KOPT-K1 (cell line): ENCODE measurements around the gene GNPTAB.

ENCODE experiments used
- H3K27ac ChIP-seq: fragments of 200-600 bp; sonication (generic); 2 replicates; pipeline ENCODE4 v1.5.1; 2016; ENCODE audit warnings: antibody characterized with exemption, mild to moderate bottlenecking, low read depth, low read length; ENCODE audit not compliant: poor library complexity, severe bottlenecking
- H3K36me3 ChIP-seq: fragments of 200-600 bp; sonication (generic); 2 replicates; pipeline ENCODE4 v1.5.1; 2017; ENCODE audit warnings: antibody characterized with exemption, mild to moderate bottlenecking, low read length, moderate library complexity; ENCODE audit not compliant: insufficient read depth
- H3K9me3 ChIP-seq: fragments of 200-600 bp; sonication (generic); 2 replicates; pipeline ENCODE4 v1.5.1; 2017; ENCODE audit warnings: antibody characterized with exemption, low read length, mild to moderate bottlenecking; ENCODE audit not compliant: insufficient read depth, poor library complexity, severe bottlenecking

GNPTAB gene

DNA sequence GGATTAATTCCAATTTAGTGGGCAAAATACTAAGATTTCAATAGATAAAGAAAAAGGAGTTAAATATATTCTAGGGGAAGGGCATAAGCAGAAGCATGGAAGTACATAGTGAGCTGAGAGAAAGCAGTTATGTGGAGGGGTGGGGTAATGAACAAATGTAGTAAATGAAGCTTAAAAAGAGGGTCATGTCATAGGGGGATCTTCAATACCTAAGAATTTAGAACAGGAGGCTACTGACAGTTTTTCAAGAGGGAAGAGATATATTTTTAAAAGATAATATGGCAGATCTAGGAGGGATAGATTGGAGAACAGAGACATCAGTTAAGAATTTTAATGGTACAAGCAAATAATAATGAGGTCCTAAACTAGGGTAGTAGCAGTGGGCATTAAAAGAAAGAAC, 100.9 kb downstream of the GNPTAB start:
- Histone ChIP-seq H3K36me3 (peaks cover 36% of the 10 kb centered on the region; the same call in 1 of the 2 replicates), H3K9me3 (no peaks in the 10 kb centered on the region), H3K27ac (no peak overlapping the region)

DNA sequence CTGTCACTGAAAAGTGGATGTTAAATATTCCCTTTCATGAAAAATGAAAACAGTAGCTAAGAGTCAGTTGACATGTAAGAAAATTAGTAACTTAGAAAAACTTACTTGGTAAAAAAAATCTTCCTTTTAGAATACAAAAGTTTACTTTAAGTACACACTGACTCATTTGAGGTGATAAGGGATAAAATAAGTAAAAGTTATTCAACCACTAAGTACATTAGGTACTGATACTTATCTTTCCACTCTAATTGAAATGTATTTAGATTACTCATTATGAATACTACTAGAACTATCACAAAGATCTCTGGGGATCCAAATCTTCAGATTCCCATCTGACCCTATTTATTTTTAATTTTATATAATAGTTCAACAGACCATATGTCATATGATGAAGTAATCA, 103.7 kb downstream of the GNPTAB start:
- Histone ChIP-seq H3K27ac (no peak overlapping the region), H3K9me3 (no peaks in the 10 kb centered on the region), H3K36me3 (peaks cover 23% of the 10 kb centered on the region)

DNA sequence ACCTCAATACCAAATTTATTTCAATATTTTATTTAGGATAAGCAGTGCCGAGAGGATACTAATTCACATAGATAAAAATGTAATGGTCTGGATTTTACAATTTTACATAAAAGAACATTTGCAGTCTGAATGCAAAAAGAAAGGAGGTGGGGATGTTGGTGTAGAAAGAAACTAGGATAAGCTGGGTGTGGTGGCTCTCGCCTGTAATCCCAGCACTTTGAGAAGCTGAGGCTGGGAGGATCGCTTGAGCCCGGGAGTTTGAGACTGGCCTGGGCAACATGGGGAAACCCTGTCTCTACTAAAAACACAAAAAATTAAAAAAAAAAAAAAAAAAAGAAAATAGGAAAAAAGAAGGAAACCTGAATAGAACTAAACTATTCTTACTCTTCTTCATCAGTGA, 108.4 kb downstream of the GNPTAB start:
- Histone ChIP-seq H3K27ac (no peak overlapping the region), H3K36me3 (peaks cover 13% of the 10 kb centered on the region), H3K9me3 (no peaks in the 10 kb centered on the region)

DNA sequence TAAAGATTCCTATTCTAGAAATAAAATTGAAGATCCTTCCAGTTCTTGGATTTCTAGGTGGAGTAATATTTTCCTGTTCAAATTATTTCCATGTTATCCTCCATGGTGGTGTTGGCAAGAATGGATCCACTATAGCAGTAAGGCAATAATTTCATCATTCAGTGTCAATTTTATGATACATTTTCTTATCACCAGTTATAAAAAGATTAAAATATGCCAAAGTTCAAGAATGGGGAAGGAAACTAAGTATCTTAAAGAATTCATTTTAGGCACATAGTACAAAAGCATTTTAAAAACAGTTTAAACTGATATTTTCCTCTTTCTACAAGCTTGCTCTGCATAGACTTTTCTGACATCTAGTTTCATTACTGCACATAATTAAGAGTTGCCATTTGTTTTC, 110.6 kb downstream of the GNPTAB start:
- Histone ChIP-seq H3K27ac (no peak overlapping the region), H3K9me3 (no peaks in the 10 kb centered on the region), H3K36me3 (peaks cover 7% of the 10 kb centered on the region)

DNA sequence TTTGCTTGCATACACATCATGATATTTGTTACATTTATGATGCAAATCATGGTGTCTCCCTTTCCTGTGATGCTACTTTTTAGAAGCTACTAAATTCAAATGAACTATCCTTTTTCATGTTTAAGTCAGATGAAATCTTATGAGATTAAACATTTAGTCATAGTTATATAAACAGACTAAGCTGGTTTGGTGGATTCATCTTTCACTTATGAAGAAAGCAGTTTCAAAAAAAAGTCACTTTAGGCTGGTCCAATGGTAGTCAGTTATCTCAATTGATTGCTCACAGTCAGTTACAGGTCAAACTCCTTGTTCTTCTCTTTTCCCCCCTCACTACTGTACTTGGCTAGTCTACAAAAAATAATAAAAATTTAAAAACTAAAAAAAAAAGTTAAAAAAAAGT, 111.2 kb downstream of the GNPTAB start:
- Histone ChIP-seq H3K27ac (no peak overlapping the region), H3K9me3 (no peaks in the 10 kb centered on the region), H3K36me3 (peaks cover 4% of the 10 kb centered on the region)

GRCh38 chr12:101714877-101715444, 115.8 kb downstream of the GNPTAB start:
- H3K9me3 ChIP-seq = no peaks in the 10 kb centered on the region
- H3K36me3 ChIP-seq = no peaks in the 10 kb centered on the region
- H3K27ac ChIP-seq = no peak overlapping the region

DNA sequence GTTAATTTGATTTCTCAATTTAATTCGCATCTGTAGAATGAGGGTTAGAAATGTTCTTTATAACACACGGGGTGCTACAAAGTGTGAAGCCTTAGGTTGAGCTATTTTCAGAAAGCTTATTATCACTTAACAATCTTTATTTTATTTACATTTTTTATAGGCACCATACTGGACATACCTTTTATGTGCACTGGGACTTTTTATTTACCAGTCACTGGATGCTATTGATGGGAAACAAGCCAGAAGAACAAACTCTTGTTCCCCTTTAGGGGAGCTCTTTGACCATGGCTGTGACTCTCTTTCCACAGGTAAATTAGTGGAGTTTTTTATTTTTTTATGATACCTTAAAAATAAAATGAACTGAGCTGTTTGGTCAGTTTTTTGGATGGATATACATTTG, 116.8 kb downstream of the GNPTAB start:
- no peaks in the 10 kb centered on the region for H3K36me3 ChIP-seq
- no peak overlapping the region for H3K27ac ChIP-seq
- H3K9me3 ChIP-seq = no peaks in the 10 kb centered on the region

DNA sequence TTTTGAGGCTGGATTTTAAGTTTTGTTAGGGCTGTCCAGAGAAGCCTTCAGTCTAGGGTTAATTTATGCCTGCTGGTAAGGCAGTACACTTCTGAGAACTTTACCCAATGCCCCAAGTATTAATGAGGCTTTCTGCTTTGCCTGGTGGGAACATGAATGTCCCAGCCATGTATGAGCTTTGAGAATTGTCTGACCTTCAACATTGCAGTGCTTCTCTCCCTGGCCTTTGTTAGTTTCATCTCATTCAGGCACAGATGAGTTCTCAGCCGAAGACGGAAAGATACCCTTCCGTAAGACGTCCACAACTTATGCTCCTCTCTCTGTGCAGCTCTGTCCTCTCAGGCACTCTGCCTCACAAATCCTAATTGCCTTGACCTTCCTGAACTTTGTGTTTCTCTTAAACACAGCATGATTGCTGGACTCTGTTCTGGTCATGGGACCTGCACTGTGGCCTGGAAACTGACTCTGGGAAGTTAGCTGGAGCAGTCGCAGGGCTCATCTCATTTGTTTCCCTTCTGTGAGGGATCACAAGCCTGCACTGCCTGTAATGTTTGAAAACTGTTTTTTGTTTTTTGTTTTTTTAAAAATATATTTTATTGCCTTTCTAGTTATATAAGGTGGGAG, 117.6 kb downstream of the GNPTAB start:
- Histone ChIP-seq H3K27ac (no peak overlapping the region), H3K9me3 (no peaks in the 10 kb centered on the region), H3K36me3 (no peaks in the 10 kb centered on the region)

- Histone ChIP-seq H3K27ac (no peak overlapping the region), H3K36me3 (no peaks in the 10 kb centered on the region), H3K9me3 (no peaks in the 10 kb centered on the region)
These were observed 120.5 kb downstream of the GNPTAB start for GRCh38 chr12:101710288-101710687.

DNA sequence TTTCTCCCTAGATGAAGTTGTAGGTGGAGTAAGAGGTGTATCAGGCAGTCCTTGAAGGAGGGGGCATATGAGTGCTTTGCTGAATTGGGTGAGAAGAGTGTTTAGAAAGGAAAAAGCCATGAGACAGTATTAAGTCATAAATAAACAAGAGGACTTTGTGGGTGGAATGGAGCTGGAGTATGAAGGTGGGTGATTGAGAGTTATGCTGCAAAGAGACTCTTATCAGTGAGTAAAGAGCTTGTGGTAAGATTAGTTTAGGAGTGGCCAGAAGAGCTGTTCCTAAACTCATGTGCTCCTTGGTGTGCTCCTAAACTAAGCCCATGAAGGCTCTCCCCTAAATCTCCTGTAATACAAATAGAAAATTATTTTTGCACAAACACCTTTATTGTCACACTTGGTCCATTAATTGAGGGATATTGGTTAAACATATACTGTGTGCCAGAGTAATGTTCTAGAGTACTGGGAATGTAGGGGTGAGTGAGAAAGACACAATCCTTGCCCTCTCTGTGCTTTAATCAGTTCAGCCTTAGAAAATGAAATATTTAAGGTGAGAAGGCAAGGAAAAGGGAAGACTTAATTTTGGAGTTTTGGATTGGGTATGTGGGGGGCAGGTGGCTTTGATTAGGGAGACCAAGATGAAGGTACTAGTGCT, 123.5 kb downstream of the GNPTAB start:
- Histone ChIP-seq H3K36me3 (no peaks in the 10 kb centered on the region), H3K9me3 (no peaks in the 10 kb centered on the region), H3K27ac (no peak overlapping the region)

DNA sequence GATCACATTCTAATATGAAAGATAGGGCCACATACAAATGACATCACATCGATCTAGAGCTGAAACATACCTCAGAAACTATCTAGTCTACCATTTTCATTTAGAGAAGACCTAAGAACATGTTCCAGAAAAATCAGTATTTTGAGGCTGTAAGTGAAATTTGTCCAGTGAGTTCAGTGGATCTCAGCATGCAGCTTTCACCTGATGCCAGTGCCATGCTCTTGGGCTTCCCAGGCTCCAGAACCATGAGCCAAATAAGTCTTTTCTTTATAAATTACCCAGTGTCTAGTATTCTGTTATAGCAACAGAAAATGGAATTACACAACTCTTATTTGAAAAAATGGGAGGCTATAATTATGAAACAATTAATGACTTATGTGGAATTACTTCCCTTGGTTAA, 124.4 kb downstream of the GNPTAB start:
- Histone ChIP-seq H3K9me3 (no peaks in the 10 kb centered on the region), H3K36me3 (no peaks in the 10 kb centered on the region), H3K27ac (no peak overlapping the region)

DNA sequence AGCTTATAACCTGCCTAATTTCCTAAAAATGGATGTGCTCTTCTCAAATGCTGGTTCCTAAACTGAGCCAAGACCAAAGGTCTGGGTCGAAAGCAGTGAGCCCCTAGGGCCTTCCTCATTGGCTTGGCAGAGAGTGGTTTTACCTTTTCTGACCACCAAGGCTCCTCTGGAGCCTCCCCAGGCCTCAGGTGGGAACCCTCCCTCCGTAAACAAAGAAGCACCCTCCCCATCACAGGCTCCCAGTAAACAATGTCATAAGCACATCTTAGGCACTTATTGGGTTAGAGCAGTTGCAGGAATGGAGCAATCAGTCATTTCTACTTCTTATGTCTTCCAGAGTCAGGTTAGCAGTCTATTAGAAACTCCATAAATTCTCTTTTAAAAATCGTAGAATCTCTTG, 127.3 kb downstream of the GNPTAB start:
- no peaks in the 10 kb centered on the region for H3K36me3 ChIP-seq
- no peaks in the 10 kb centered on the region for H3K9me3 ChIP-seq
- no peak overlapping the region for H3K27ac ChIP-seq

DNA sequence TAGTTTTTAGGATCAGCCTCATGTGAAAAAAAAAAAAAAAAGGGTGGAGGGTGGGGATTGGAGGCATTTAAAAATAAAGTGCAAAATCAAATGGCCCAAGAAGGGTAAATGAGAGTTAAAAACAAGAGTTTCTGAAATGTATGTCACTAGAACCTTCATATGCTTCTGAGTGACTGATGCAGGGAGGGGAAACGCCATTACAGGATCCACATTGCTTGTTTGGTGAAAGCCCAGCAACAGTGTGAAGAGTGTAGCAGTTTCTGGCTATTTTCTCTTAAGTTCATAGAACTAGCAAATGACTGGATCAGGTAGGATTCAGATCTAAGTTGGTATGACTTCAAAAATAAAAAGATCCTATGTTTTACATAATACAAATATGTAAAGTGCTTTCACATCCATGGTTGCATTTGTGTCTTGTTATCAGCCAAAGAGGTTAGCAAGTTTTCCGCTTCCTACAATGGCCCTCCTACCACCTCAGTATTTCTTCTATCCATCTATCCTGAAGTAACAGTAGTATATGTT, 130.4 kb downstream of the GNPTAB start:
- Histone ChIP-seq H3K27ac (no peak overlapping the region), H3K9me3 (no peaks in the 10 kb centered on the region), H3K36me3 (no peaks in the 10 kb centered on the region)

GRCh38 chr12:101698800-101699347, 131.9 kb downstream of the GNPTAB start:
- Histone ChIP-seq H3K36me3 (no peaks in the 10 kb centered on the region), H3K9me3 (peaks cover 3% of the 10 kb centered on the region), H3K27ac (no peak overlapping the region)

GRCh38 chr12:101697930-101698799, 132.6 kb downstream of the GNPTAB start:
- Histone ChIP-seq H3K36me3 (no peaks in the 10 kb centered on the region), H3K27ac (peak overlapping the region; percentile 61), H3K9me3 (peaks cover 3% of the 10 kb centered on the region)
